ENCODE results near the gene TTYH3. TPM values are rescaled to one million over a fixed set of nuclear protein-coding genes. Genes with fewer than 3 reads are reported as not detected.

The TTYH3 gene
- total and polyA plus RNA-seq, 2 of the 13 experiments (the other 11 are each of a cell fraction or from before 2014, with no cell fraction given) = 26.3 to 50.0 TPM

DNA sequence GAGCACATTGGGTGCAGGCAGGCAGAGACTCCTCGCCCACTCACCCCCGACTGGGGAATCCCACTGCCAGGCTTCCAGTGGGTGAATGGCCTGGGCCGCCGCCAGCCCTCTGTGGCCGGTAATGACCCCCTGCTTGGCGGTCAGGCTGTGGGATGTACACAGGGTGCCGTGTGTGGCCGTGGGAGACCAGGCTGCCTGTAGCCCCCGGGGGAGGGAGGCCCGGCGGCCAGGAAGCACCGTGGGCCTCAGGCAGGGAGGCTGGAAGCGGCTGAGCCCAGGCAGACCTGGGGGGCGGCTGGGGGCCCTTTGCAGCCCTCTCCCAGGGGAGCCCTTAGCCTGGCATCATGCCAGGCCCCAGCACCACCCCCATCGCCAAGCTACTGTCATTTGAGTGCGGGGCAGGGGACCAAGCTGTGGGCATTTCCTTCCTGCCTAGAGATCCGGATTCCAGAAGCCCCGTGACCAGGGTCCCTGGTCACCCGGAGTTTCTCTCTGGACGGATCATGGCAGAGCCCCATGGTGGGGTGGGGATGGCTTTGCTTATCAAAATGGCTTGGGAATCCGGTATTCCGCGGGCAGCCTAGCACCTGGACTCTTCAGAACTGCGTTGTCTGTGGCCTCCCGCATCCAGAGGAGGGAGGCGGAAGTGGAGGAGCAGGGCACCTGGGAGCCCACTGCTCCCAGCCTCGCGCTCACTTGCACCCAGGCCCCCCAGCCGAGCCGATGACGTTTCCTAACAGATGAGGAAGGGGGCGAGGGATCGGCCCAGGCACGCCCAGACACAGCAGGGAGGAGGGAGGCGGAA lies 1.1 kb downstream of the TTYH3 start (continued):
- TF ChIP-seq, protein P1, sequence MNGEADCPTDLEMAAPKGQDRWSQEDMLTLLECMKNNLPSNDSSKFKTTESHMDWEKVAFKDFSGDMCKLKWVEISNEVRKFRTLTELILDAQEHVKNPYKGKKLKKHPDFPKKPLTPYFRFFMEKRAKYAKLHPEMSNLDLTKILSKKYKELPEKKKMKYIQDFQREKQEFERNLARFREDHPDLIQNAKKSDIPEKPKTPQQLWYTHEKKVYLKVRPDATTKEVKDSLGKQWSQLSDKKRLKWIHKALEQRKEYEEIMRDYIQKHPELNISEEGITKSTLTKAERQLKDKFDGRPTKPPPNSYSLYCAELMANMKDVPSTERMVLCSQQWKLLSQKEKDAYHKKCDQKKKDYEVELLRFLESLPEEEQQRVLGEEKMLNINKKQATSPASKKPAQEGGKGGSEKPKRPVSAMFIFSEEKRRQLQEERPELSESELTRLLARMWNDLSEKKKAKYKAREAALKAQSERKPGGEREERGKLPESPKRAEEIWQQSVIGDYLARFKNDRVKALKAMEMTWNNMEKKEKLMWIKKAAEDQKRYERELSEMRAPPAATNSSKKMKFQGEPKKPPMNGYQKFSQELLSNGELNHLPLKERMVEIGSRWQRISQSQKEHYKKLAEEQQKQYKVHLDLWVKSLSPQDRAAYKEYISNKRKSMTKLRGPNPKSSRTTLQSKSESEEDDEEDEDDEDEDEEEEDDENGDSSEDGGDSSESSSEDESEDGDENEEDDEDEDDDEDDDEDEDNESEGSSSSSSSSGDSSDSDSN (CRISPR knock-in tag; IDR thresholded peaks at IDR 0.05) = 0 out of 2 replicates have a peak, but pooled peaks have one; percentile 59
- TF ChIP-seq ZNF776 (CRISPR knock-in tag; IDR thresholded peaks at IDR 0.05) (0 out of 2 replicates have a peak, but pooled peaks have one; percentile 67), ZNF883 (CRISPR knock-in tag; IDR thresholded peaks at IDR 0.05; ENCODE audit: not compliant biosample characterization) (peak; percentile 5), DRAP1 (CRISPR knock-in tag; IDR thresholded peaks at IDR 0.05) (peak; percentile 60; the same call in 1 of the 2 replicates), PCBP1 (IDR thresholded peaks at IDR 0.05; ENCODE audit: borderline replicate concordance, low read depth, low read length) (no peak), ZNF263 (CRISPR knock-in tag; IDR thresholded peaks at IDR 0.05) (peak; percentile 77), HOXA3 (CRISPR knock-in tag; IDR thresholded peaks at IDR 0.05) (peak; percentile 49; the same call in 1 of the 2 replicates), ZNF275 (CRISPR knock-in tag; IDR thresholded peaks at IDR 0.05; ENCODE audit: borderline replicate concordance) (peak; percentile 36; the same call in 1 of the 2 replicates), NFE2L1 (CRISPR knock-in tag; IDR thresholded peaks at IDR 0.05; ENCODE audit: borderline replicate concordance) (no peak), SMC3 (IDR thresholded peaks at IDR 0.05; ENCODE audit: low read length) (no peak), ARHGAP35 (CRISPR knock-in tag; IDR thresholded peaks at IDR 0.05; ENCODE audit: borderline replicate concordance) (peak; percentile 54; the same call in 1 of the 2 replicates), KDM3A (CRISPR knock-in tag; IDR thresholded peaks at IDR 0.05; ENCODE audit: low read depth) (0 out of 2 replicates have a peak, but pooled peaks have one; percentile 19), ZFY (CRISPR knock-in tag; IDR thresholded peaks at IDR 0.05) (peak; percentile 21)
- TF ChIP-seq, protein P2, sequence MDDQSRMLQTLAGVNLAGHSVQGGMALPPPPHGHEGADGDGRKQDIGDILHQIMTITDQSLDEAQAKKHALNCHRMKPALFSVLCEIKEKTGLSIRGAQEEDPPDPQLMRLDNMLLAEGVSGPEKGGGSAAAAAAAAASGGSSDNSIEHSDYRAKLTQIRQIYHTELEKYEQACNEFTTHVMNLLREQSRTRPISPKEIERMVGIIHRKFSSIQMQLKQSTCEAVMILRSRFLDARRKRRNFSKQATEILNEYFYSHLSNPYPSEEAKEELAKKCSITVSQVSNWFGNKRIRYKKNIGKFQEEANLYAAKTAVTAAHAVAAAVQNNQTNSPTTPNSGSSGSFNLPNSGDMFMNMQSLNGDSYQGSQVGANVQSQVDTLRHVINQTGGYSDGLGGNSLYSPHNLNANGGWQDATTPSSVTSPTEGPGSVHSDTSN (CRISPR knock-in tag; IDR thresholded peaks at IDR 0.05; ENCODE audit: borderline replicate concordance) = peak; percentile 58; the same call in 1 of the 2 replicates
- TF ChIP-seq, protein P3, sequence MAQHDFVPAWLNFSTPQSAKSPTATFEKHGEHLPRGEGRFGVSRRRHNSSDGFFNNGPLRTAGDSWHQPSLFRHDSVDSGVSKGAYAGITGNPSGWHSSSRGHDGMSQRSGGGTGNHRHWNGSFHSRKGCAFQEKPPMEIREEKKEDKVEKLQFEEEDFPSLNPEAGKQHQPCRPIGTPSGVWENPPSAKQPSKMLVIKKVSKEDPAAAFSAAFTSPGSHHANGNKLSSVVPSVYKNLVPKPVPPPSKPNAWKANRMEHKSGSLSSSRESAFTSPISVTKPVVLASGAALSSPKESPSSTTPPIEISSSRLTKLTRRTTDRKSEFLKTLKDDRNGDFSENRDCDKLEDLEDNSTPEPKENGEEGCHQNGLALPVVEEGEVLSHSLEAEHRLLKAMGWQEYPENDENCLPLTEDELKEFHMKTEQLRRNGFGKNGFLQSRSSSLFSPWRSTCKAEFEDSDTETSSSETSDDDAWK (CRISPR knock-in tag; IDR thresholded peaks at IDR 0.05) = no peak
- TF ChIP-seq, protein P4, sequence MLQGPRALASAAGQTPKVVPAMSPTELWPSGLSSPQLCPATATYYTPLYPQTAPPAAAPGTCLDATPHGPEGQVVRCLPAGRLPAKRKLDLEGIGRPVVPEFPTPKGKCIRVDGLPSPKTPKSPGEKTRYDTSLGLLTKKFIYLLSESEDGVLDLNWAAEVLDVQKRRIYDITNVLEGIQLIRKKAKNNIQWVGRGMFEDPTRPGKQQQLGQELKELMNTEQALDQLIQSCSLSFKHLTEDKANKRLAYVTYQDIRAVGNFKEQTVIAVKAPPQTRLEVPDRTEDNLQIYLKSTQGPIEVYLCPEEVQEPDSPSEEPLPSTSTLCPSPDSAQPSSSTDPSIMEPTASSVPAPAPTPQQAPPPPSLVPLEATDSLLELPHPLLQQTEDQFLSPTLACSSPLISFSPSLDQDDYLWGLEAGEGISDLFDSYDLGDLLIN (CRISPR knock-in tag; IDR thresholded peaks at IDR 0.05; ENCODE audit: borderline replicate concordance) = no peak

Data from HepG2 (cell line).